ENCODE data around the gene HJV. TPM values are rescaled to one million over a fixed set of nuclear protein-coding genes. Genes with fewer than 3 reads are reported as not detected.
A peak's percentile ranks its signal among the peaks of the same experiment; 100 is the strongest.

The HJV gene
- total RNA-seq, 4 donors from 2014 or later = not detected

DNA sequence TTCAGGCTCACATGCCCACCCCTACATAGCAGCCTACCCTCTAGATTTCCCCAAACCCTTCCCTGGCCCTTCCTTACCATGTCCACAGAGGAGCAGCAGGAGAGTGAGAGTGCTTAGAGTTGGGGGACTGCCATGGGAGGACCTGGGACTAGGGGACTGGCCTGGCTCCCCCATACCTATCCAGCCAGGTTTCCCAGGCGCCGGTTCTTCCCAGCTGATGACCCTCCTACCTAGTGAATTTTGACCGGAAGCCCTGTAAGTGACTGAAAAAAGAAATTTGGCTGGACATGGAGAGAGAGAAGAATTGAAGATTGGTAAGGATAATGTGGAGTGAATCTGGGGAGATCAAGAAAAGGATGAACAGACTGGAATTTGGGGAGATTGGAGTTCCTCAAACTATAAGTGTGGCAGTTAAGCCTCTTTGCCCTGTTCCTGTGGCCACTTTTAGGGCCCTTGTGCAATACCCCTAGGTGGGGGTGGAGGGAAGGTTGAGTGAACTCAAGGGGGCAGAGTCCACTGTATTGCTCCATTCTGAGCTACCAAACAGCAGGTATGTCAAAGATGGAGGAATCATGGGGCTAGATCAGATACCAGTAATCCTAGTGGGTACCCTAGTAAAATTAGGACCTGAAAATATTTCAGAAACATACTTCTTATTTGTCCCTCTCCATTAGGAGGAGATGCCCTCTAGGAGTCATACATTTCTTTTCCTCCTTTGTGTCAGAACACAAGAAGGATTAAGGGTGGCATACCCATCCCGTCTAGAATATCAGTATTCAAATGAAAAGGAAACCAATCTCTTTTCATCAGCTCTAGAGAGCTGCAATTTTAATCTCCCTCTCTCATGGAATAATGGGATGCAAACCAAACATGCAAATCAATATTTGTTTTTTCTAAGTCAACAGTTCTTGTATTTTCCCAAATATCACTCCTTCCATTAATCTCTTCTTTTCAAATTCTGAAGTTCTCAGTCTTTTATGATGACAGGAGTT is 1.2 kb downstream of the HJV start:
- Histone ChIP-seq H3K27me3 (peaks cover 0 to 40% (median 13%) of the 10 kb centered on the region in 4 donors), H3K4me1 (peaks cover 8 to 12% (median 11%) of the 10 kb centered on the region in 4 donors), H3K4me3 (no peak overlapping the region), H3K27ac (replicated peaks in 1 of 4) (no peak overlapping the region), H3K9me3 (no peaks in the 10 kb centered on the region), H3K36me3 (no peaks in the 10 kb centered on the region)
- TF ChIP-seq EP300 (IDR thresholded peaks at IDR 0.05) (no peak), POLR2A (IDR thresholded peaks at IDR 0.05; ENCODE audit: low read depth) (no peak), POLR2AphosphoS5 (IDR thresholded peaks at IDR 0.05) (no peak)
- TF ChIP-seq, protein P1, sequence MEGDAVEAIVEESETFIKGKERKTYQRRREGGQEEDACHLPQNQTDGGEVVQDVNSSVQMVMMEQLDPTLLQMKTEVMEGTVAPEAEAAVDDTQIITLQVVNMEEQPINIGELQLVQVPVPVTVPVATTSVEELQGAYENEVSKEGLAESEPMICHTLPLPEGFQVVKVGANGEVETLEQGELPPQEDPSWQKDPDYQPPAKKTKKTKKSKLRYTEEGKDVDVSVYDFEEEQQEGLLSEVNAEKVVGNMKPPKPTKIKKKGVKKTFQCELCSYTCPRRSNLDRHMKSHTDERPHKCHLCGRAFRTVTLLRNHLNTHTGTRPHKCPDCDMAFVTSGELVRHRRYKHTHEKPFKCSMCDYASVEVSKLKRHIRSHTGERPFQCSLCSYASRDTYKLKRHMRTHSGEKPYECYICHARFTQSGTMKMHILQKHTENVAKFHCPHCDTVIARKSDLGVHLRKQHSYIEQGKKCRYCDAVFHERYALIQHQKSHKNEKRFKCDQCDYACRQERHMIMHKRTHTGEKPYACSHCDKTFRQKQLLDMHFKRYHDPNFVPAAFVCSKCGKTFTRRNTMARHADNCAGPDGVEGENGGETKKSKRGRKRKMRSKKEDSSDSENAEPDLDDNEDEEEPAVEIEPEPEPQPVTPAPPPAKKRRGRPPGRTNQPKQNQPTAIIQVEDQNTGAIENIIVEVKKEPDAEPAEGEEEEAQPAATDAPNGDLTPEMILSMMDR (IDR thresholded peaks at IDR 0.05) = no peak
- WGBS = 92% methylated on average over 4 of the region's 4 CpGs
- DNase-seq (ENCODE audit: extremely low spot score) = no peak
- intact Hi-C loops (cut with DNase I) = no loop called here

DNA sequence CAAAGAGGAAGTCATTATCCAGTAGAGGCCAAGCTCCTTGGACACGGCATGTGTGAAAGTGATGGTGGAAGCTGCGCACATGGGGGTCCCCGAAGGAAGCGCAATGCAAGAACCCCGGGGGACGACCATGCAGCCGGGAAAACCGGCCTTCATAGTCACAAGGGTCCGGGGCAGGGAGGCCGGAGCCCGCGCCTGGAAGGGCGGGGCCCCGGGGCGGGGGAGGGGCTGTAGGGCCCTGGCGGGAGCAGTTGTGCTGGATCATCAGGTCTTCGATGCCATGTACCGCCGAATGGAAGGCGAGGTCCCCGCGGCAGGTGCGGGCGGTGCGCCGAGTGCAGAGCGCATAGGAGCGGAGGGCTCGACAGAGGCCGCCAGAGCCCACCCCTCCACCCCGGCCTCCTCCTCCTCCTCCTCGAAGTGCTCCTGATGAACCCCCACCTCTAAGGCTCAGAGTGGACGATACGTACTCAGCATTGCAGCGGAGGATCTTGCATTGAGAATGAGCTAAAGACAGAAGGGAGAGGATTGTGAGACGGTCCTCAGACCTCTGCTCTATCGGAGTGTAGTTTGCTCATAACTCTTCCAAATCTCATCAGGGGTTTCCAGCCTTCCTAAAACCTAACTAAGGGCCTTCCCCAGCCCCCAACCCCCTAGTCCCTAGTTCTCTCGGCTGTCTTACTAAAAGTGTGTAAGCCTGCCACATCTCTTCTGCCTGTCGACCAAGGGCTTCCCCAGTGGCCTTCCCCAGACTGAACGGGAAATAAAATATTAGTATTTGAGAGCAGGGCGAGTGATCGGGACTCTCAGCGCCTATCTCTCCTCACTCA is 2.1 kb downstream of the HJV start:
- no peaks in the 10 kb centered on the region for H3K36me3 ChIP-seq
- no peak for DNase-seq (ENCODE audit: extremely low spot score)
- H3K4me3 ChIP-seq = peak overlapping the region; percentile 31 to 44 (median 38)
- no peaks in the 10 kb centered on the region for H3K9me3 ChIP-seq
- no peak overlapping the region for H3K27ac ChIP-seq (replicated peaks in 1 of 4)
- intact Hi-C loops (cut with DNase I) = no loop called here
- 50% methylated on average over 13 of the region's 43 CpGs for WGBS
- H3K27me3 ChIP-seq = peaks cover 0 to 40% (median 13%) of the 10 kb centered on the region in 4 donors
- no peak for TF ChIP-seq POLR2AphosphoS5 (IDR thresholded peaks at IDR 0.05)
- peaks cover 8 to 12% (median 11%) of the 10 kb centered on the region in 4 donors for H3K4me1 ChIP-seq

- H3K36me3 ChIP-seq = no peaks in the 10 kb centered on the region
- H3K9me3 ChIP-seq = no peaks in the 10 kb centered on the region
- peaks cover 0 to 33% (median 12%) of the 10 kb centered on the region in 4 donors for H3K27me3 ChIP-seq
- DNase-seq (ENCODE audit: extremely low spot score) = no peak
- intact Hi-C loops (cut with DNase I) = no loop called here
- 54% methylated on average over 1 of the region's 1 CpG for WGBS
- H3K4me1 ChIP-seq = peaks cover 10 to 19% (median 15%) of the 10 kb centered on the region in 4 donors
- no peak overlapping the region for H3K27ac ChIP-seq (replicated peaks in 1 of 4)
- TF ChIP-seq EP300 (IDR thresholded peaks at IDR 0.05) = no peak
- no peak for TF ChIP-seq POLR2A (IDR thresholded peaks at IDR 0.05; ENCODE audit: low read depth)
- TF ChIP-seq, protein P1 (IDR thresholded peaks at IDR 0.05) = no peak
- TF ChIP-seq POLR2AphosphoS5 (IDR thresholded peaks at IDR 0.05) = no peak
- H3K4me3 ChIP-seq = no peak overlapping the region
Measured at GRCh38 chr1:146016891-146017290, 4.6 kb downstream of the HJV start.

DNA sequence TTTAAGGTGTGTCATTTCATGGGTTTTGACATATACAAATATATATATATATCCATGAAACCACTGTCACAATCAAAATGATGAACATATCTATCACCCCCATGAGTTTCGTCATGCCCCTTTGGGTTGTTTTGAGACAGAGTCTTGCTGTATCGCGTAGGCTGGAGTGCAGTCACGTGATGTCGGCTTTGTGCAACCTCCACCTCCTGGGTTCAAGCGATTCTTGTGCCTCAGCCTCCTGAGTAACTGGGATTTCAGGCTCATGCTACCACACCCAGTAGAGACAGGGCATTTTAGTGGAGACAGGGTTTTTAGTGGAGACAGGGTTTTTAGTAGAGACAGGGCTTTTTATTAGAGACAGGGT is 8.0 kb downstream of the HJV start:
- Histone ChIP-seq H3K4me1 (peaks cover 4 to 22% (median 19%) of the 10 kb centered on the region in 4 donors), H3K36me3 (no peaks in the 10 kb centered on the region), H3K27ac (replicated peaks in 1 of 4) (no peak overlapping the region), H3K27me3 (no peaks in the 10 kb centered on the region), H3K4me3 (no peak overlapping the region), H3K9me3 (no peaks in the 10 kb centered on the region)
- no peak for DNase-seq (ENCODE audit: extremely low spot score)
- intact Hi-C loops (cut with DNase I) = loop anchor here (1.0 to 5.0 kb wide), 3 partner anchors 37 to 121 kb away; partner anchors contain the start of gene PEX11B
- 73% methylated on average over 6 of the region's 6 CpGs for WGBS
- TF ChIP-seq POLR2A (IDR thresholded peaks at IDR 0.05; ENCODE audit: low read depth) (no peak), EP300 (IDR thresholded peaks at IDR 0.05) (no peak)

- 16% methylated on average over 4 of the region's 4 CpGs for WGBS
- TF ChIP-seq, protein P1 (IDR thresholded peaks at IDR 0.05) = peak; percentile 69 to 91 (median 78)
- TF ChIP-seq POLR2AphosphoS5 (IDR thresholded peaks at IDR 0.05) (peak in 1 of 2 donors; percentile 56), EP300 (IDR thresholded peaks at IDR 0.05) (no peak), POLR2A (IDR thresholded peaks at IDR 0.05; ENCODE audit: low read depth) (no peak)
- Histone ChIP-seq H3K27me3 (no peaks in the 10 kb centered on the region), H3K4me1 (peaks cover 10 to 28% (median 23%) of the 10 kb centered on the region in 4 donors), H3K36me3 (no peaks in the 10 kb centered on the region), H3K9me3 (no peaks in the 10 kb centered on the region), H3K27ac (replicated peaks in 1 of 4) (no peak overlapping the region), H3K4me3 (no peak overlapping the region)
- DNase-seq (ENCODE audit: extremely low spot score) = no peak
- intact Hi-C loops (cut with DNase I) = loop anchor here (1.0 to 5.0 kb wide), 4 partner anchors 37 to 168 kb away; partner anchors contain the start of genes NUDT17 and PEX11B
Measured at GRCh38 chr1:146012703-146013558, 8.6 kb downstream of the HJV start.
